ENCODE results near the gene CASTOR1. TPM values are rescaled to one million over a fixed set of nuclear protein-coding genes. Genes with fewer than 3 reads are reported as not detected.
A peak's percentile ranks its signal among the peaks of the same experiment; 100 is the strongest.

The CASTOR1 gene
- total and polyA plus RNA-seq, 7 donors, result 5.3 to 15.0 (median 9.2) TPM; not detected in 1

GRCh38 chr22:30263883-30264282 lies 25.4 kb downstream of the CASTOR1 start:
- Histone ChIP-seq H3K36me3 (no peaks in the 10 kb centered on the region), H3K4me1 (peaks cover 0 to 7% (median 2%) of the 10 kb centered on the region in 4 donors), H3K27me3 (no peaks in the 10 kb centered on the region), H3K9me3 (no peaks in the 10 kb centered on the region), H3K27ac (no peak overlapping the region), H3K4me3 (no peak overlapping the region)
- no peak for DNase-seq
- WGBS, 2 donors, result 89% methylated on average over 17 of the region's 17 CpGs
- no peak for TF ChIP-seq CTCF (IDR thresholded peaks at IDR 0.05)
- TF ChIP-seq EP300 (IDR thresholded peaks at IDR 0.05), result no peak
- TF ChIP-seq POLR2AphosphoS5 (IDR thresholded peaks at IDR 0.05), result no peak
- intact Hi-C loops (cut with DNase I), result loop anchor here (1.0 to 2.0 kb wide), 2 partner anchors 23 to 123 kb away; partner anchors contain the start of gene RNF215

DNA sequence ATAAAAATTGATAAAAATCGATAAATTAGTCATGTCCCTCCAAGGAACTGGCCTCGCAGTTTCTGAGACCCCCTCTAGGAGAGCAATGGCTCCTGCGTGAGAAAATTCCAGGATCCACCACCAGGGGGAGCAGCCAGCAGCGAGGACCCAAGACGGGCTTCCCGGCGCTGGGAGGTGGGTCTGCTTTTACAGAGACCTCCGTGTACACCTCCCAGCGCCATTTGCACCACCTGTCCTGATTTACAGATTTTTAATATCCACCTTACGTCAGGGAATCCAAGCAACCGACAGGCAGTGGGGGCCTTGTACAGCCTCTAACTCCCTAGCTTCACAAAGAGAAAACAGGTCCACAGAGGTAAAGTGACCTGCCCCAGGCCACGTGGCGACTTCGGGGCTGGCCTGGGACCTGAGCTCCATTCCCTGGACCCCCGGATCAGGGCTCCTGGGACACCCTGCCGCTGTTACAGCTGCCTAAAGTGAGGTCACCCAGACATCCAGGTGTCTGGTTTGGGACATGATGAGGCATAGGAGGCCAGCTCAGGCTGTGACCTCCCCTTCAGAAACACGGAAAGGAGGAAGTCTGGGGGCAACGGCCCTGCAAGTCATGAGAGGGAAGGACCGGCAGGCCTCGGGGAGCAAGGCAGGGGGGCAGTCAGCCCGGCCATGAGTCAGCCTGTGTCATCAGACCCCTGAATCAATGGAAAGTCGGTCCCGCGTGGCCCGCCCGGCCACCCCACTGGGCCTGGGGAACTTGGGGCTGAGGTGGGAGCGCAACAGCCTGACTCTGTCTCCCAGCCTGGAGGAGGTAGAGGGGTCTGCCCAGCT lies 26.2 kb downstream of the CASTOR1 start:
- 27 to 29% methylated on average over 27 of the region's 27 CpGs for WGBS, 2 donors
- DNase-seq, result peak; percentile 87
- intact Hi-C loops (cut with DNase I), result loop anchor here (1.0 to 2.0 kb wide), 2 partner anchors 24 to 124 kb away; partner anchors contain the start of gene RNF215
- Histone ChIP-seq H3K4me3 (peak overlapping the region in 2 of 4 donors; percentile 19 to 32), H3K36me3 (no peaks in the 10 kb centered on the region), H3K4me1 (peaks cover 0 to 7% (median 2%) of the 10 kb centered on the region in 4 donors), H3K9me3 (no peaks in the 10 kb centered on the region), H3K27me3 (no peaks in the 10 kb centered on the region), H3K27ac (no peak overlapping the region)
- TF ChIP-seq CTCF (IDR thresholded peaks at IDR 0.05) (peak; percentile 89 to 99 (median 98)), POLR2AphosphoS5 (IDR thresholded peaks at IDR 0.05) (peak in 1 of 4 donors; percentile 19), POLR2A (IDR thresholded peaks at IDR 0.05) (no peak), EP300 (IDR thresholded peaks at IDR 0.05) (no peak)

DNA sequence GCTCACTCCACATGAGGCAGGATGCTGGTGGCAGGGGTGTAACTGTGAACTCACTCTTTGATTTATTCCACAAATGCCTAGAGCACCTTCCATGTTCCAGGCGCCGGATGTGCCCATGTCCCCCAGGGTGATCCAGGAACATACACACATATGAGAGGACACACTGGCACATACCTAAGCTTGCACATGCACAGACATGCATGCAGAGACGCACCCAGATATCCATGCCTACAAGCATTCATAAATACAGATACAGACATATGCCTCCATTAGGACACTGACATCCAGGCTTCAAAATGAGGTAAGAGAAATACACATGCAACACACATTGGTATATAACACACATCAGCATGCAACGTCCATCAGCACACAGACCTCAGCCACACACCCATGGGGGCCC lies 27.2 kb downstream of the CASTOR1 start:
- intact Hi-C loops (cut with DNase I), result loop anchor here (2.0 kb wide), 1 partner anchor 25 kb away; no protein-coding TSS in a partner anchor
- Histone ChIP-seq H3K27me3 (no peaks in the 10 kb centered on the region), H3K4me3 (no peak overlapping the region), H3K4me1 (peaks cover 0 to 7% (median 2%) of the 10 kb centered on the region in 4 donors), H3K9me3 (no peaks in the 10 kb centered on the region), H3K36me3 (no peaks in the 10 kb centered on the region), H3K27ac (no peak overlapping the region)
- TF ChIP-seq EP300 (IDR thresholded peaks at IDR 0.05), result no peak
- DNase-seq, result no peak
- 90% methylated on average over 4 of the region's 4 CpGs for WGBS, 2 donors

DNA sequence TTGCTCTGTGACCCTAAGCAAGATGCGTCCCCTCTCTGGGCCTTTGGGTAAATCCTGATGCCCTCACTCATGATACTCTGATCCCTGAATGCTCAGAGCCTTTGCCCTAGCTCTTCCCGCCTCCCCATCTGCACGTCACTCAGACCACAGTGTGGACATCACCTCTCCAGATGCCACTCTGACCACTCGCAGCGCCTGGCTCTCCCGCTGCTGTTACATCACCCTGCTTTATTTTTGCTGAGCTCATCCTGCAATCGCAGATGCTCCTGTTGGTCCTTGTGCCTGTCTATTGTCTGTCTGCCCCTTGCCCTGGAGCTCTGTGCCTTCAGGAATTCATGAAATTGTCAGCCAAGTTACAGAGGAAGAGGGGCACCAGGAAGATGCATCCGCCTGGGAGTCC lies 28.2 kb downstream of the CASTOR1 start:
- no peak for DNase-seq
- peaks cover 0 to 11% (median 5%) of the 10 kb centered on the region in 4 donors for H3K4me1 ChIP-seq
- H3K27ac ChIP-seq, result no peak overlapping the region
- 88 to 91% methylated on average over 8 of the region's 8 CpGs for WGBS, 2 donors
- H3K27me3 ChIP-seq, result no peaks in the 10 kb centered on the region
- no peak overlapping the region for H3K4me3 ChIP-seq
- intact Hi-C loops (cut with DNase I), result no loop called here
- no peaks in the 10 kb centered on the region for H3K9me3 ChIP-seq
- TF ChIP-seq CTCF (IDR thresholded peaks at IDR 0.05) (no peak), EP300 (IDR thresholded peaks at IDR 0.05) (no peak), POLR2AphosphoS5 (IDR thresholded peaks at IDR 0.05) (no peak), POLR2A (IDR thresholded peaks at IDR 0.05) (no peak)
- no peaks in the 10 kb centered on the region for H3K36me3 ChIP-seq

GRCh38 chr22:30260682-30261081 lies 28.6 kb downstream of the CASTOR1 start:
- H3K27me3 ChIP-seq, result no peaks in the 10 kb centered on the region
- intact Hi-C loops (cut with DNase I), result no loop called here
- H3K4me1 ChIP-seq, result peaks cover 0 to 15% (median 9%) of the 10 kb centered on the region in 4 donors

More at GRCh38 chr22:30260682-30261081, 28.6 kb downstream of the CASTOR1 start:
- Histone ChIP-seq H3K27ac (no peak overlapping the region), H3K4me3 (no peak overlapping the region), H3K9me3 (no peaks in the 10 kb centered on the region), H3K36me3 (no peaks in the 10 kb centered on the region)
- 91 to 93% methylated on average over 8 of the region's 8 CpGs for WGBS, 2 donors
- no peak for DNase-seq
- TF ChIP-seq CTCF (IDR thresholded peaks at IDR 0.05) (no peak), EP300 (IDR thresholded peaks at IDR 0.05) (no peak), POLR2AphosphoS5 (IDR thresholded peaks at IDR 0.05) (no peak), POLR2A (IDR thresholded peaks at IDR 0.05) (no peak)

All from sigmoid colon (tissue), 7 donors.